Ectodermal cell (in vitro differentiated cells): ENCODE measurements around the gene CD244.
"Not testable (repeated sequence)": the region's sequence is repeated elsewhere in the genome, so short reads cannot be mapped to it uniquely, and the experiment has no call there.

Experiments
- H3K27ac ChIP-seq: 2 replicates; pipeline ENCODE4 v1.7.0; 2013; ENCODE audit warnings: mild to moderate bottlenecking, low read depth, low read length; ENCODE audit not compliant: insufficient read depth, poor library complexity, severe bottlenecking
- H3K27me3 ChIP-seq: 2 replicates; pipeline ENCODE4 v1.7.0; 2013; ENCODE audit warnings: mild to moderate bottlenecking, low read length; ENCODE audit not compliant: insufficient read depth, control insufficient read depth, poor library complexity, severe bottlenecking
- H3K36me3 ChIP-seq: one replicate; pipeline ENCODE4 v1.7.0; 2013; ENCODE audit warnings: low read length; ENCODE audit not compliant: control insufficient read depth, insufficient read depth
- H3K4me1 ChIP-seq: one replicate; pipeline ENCODE4 v1.7.0; 2013; ENCODE audit warnings: low read length; ENCODE audit not compliant: control insufficient read depth, insufficient read depth
- H3K4me3 ChIP-seq: 2 replicates; pipeline ENCODE4 v1.7.0; 2013; ENCODE audit warnings: low read depth, low read length, control low read depth; ENCODE audit not compliant: insufficient read depth
- H3K9me3 ChIP-seq: 2 replicates; pipeline ENCODE4 v1.7.0; 2013; ENCODE audit warnings: mild to moderate bottlenecking, low read length, moderate library complexity; ENCODE audit not compliant: control insufficient read depth
- WGBS, 2 experiments: methylation state at CpG; one replicate each; pipeline ENCODE4 v1.1.7; 2013; ENCODE audit warnings: missing lambda C conversion rate in 2 of 2; 5-methylcytosine and 5-hydroxymethylcytosine counted together

Gene CD244

GRCh38 chr1:160900683-160901082 lies 38.0 kb upstream of the CD244 start:
- WGBS, 2 experiments, result 66 to 68% methylated on average over 2 of the region's 3 CpGs
- not testable (repeated sequence) for H3K4me1 ChIP-seq

GRCh38 chr1:160894368-160895135 lies 31.9 kb upstream of the CD244 start:
- not testable (repeated sequence) for H3K36me3 ChIP-seq, H3K9me3 ChIP-seq, H3K27ac ChIP-seq, H3K4me1 ChIP-seq, H3K27me3 ChIP-seq, H3K4me3 ChIP-seq
- WGBS, 2 experiments, result 94 to 96% methylated on average over 18 of the region's 18 CpGs

More at GRCh38 chr1:160900683-160901082, 38.0 kb upstream of the CD244 start:
- H3K4me3 ChIP-seq, H3K36me3 ChIP-seq, H3K27me3 ChIP-seq, H3K9me3 ChIP-seq, H3K27ac ChIP-seq: not testable (repeated sequence)

- Histone ChIP-seq H3K4me3 (no peak overlapping the region), H3K27ac (no peak overlapping the region), H3K27me3 (no peaks in the 10 kb centered on the region), H3K36me3 (no peaks in the 10 kb centered on the region), H3K4me1 (no peaks in the 10 kb centered on the region), H3K9me3 (no peaks in the 10 kb centered on the region)
- WGBS, 2 experiments, result 66 to 82% methylated on average over 2 of the region's 2 CpGs
These were observed 28.8 kb upstream of the CD244 start for GRCh38 chr1:160891474-160891873.

- Histone ChIP-seq H3K4me1 (no peaks in the 10 kb centered on the region), H3K27ac (no peak overlapping the region), H3K9me3 (no peaks in the 10 kb centered on the region), H3K36me3 (no peaks in the 10 kb centered on the region), H3K4me3 (no peak overlapping the region), H3K27me3 (no peaks in the 10 kb centered on the region)
- WGBS, 2 experiments, result 47% methylated on average over 2 of the region's 2 CpGs
These were observed 26.2 kb upstream of the CD244 start for GRCh38 chr1:160888926-160889325.

- 94 to 100% methylated on average over 1 to 2 of the region's 2 CpGs for WGBS, 2 experiments
- no peaks in the 10 kb centered on the region for H3K36me3 ChIP-seq
- no peaks in the 10 kb centered on the region for H3K9me3 ChIP-seq
- no peaks in the 10 kb centered on the region for H3K27me3 ChIP-seq
- no peaks in the 10 kb centered on the region for H3K4me1 ChIP-seq
- H3K27ac ChIP-seq, result no peak overlapping the region
- no peak overlapping the region for H3K4me3 ChIP-seq
These were observed 24.4 kb upstream of the CD244 start for GRCh38 chr1:160887071-160887470.

GRCh38 chr1:160885042-160885441 lies 22.4 kb upstream of the CD244 start, which contains the start of gene ITLN1:
Gene ITLN1, minus strand, starts transcription at chr1:160885180. Its CDS starts 303 bp downstream, at chr1:160884877.
- H3K4me1 ChIP-seq, result no peaks in the 10 kb centered on the region
- no peak within 1 kb of the TSS for H3K27ac ChIP-seq
- no peaks in the 10 kb centered on the region for H3K9me3 ChIP-seq
- no peaks in the 10 kb centered on the region for H3K27me3 ChIP-seq
- H3K4me3 ChIP-seq, result no peak within 1 kb of the TSS
- no peaks in the 10 kb centered on the region for H3K36me3 ChIP-seq
- WGBS, 2 experiments, result 81 to 88% methylated on average over 5 of the region's 5 CpGs

- 76 to 80% methylated on average over 6 of the region's 6 CpGs for WGBS, 2 experiments
- H3K4me3 ChIP-seq, result no peak overlapping the region
- no peak overlapping the region for H3K27ac ChIP-seq
- H3K27me3 ChIP-seq, result no peaks in the 10 kb centered on the region
- H3K9me3 ChIP-seq, result no peaks in the 10 kb centered on the region
- H3K36me3 ChIP-seq, result no peaks in the 10 kb centered on the region
- no peaks in the 10 kb centered on the region for H3K4me1 ChIP-seq
These were observed 21.9 kb upstream of the CD244 start for GRCh38 chr1:160884579-160884978.

GRCh38 chr1:160883581-160884513 lies 21.2 kb upstream of the CD244 start:
- no peak overlapping the region for H3K4me3 ChIP-seq
- no peaks in the 10 kb centered on the region for H3K4me1 ChIP-seq
- no peaks in the 10 kb centered on the region for H3K27me3 ChIP-seq
- no peak overlapping the region for H3K27ac ChIP-seq
- H3K36me3 ChIP-seq, result no peaks in the 10 kb centered on the region
- WGBS, 2 experiments, result 96% methylated on average over 12 to 13 of the region's 13 CpGs
- no peaks in the 10 kb centered on the region for H3K9me3 ChIP-seq

- H3K27ac ChIP-seq, result no peak overlapping the region
- 88 to 100% methylated on average over 1 of the region's 1 CpG for WGBS, 2 experiments
- H3K4me3 ChIP-seq, result no peak overlapping the region
- no peaks in the 10 kb centered on the region for H3K4me1 ChIP-seq
- no peaks in the 10 kb centered on the region for H3K9me3 ChIP-seq
- no peaks in the 10 kb centered on the region for H3K36me3 ChIP-seq
- no peaks in the 10 kb centered on the region for H3K27me3 ChIP-seq
These were observed 19.9 kb upstream of the CD244 start for GRCh38 chr1:160882582-160882981.

GRCh38 chr1:160881264-160881663 lies 18.6 kb upstream of the CD244 start:
- WGBS, 2 experiments, result 88 to 96% methylated on average over 6 to 7 of the region's 7 CpGs
- not testable (repeated sequence) for H3K4me1 ChIP-seq, H3K27me3 ChIP-seq, H3K9me3 ChIP-seq, H3K36me3 ChIP-seq, H3K27ac ChIP-seq, H3K4me3 ChIP-seq
